COR-L47 (cell line): ENCODE results near the gene AIG1.

Experiments
- DNase-seq: peaks from one replicate; lab custom pipeline; 2025; lab: John Stamatoyannopoulos, UW

Gene AIG1

DNA sequence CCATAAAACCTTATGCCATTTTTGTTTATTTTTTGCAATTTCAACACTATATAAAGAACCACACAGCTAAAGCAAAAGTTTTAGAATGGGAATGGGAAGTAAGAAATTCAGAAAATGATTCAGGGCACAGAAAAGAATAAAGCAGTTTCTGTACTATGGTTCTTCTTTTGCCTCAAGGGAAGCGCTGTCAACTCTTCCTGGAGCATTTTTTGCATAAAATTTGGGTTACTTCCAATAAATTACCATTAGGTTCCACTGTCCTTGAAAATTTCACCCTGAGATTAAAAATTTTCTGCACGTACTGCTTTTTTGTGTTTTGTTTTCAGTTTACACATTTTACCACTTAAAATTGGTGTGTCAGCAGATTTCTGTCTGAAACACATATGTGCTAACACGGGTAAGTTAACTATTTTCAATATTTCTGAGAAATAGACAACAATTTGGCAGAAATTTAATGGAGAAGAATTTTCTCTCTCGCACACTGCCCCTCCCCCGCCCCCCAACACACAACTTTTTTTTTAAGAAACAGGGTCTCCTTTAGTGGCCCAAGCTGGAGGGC lies 310.2 kb downstream of the AIG1 start:
- no peak for DNase-seq

GRCh38 chr6:143372199-143372882 lies 311.7 kb downstream of the AIG1 start:
- no peak for DNase-seq

GRCh38 chr6:143374014-143374413 lies 313.3 kb downstream of the AIG1 start:
- DNase-seq: no peak

GRCh38 chr6:143375022-143375585 lies 314.4 kb downstream of the AIG1 start:
- DNase-seq: no peak

DNA sequence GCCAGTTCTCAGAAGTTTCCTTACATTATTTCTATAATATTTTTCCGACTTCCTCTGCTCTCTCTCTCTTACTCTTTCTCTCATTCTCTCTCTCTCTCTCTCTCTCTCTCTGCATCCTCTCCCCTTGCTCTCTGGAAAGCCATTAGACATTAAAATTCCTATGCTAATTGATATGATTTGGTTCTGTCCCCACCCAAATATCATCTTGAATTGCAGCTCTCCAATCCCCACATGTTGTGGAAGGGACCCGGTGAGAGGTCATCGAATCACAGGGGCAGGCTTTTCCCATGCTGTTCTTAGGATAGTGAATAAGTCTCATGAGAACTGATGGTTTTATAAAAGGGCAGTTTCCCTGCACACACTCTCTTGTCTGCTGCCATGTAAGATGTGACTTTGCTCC lies 315.7 kb downstream of the AIG1 start:
- DNase-seq: no peak

DNA sequence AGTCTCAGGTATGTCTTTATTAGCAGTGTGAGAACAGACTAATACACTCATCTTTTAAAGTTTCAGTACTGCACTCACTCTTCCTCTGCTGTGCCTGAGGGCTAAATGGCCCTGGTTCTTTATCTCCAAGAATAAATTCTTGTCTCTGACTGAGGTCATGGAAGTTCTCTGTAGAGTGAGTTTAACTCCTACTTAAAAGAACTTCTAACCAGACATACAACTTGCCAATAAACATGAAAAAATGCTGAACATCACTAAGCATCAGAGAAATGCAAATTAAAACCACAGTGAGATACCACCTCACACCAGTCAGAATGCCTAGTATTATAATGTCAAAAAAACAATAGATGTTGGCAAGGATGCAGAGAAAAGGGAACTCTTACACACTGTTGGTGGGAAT lies 316.2 kb downstream of the AIG1 start:
- DNase-seq: no peak

DNA sequence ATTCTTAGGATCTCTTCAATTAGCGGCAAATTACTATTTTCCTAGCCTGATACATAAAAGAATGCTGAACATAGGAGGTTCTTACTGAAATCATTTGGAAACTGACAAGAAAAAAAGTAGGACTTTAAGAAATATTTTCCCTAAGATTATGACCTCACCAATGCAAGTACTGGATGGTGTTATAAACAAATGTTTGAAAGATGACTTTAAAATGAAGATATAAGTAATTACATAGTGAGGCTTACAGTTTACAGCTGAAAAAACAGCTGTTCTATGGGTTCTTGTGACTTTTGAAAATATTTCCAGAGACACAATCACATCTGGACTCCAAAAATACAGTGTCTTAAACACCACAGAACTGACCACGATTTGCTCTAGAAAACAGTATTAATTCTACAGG lies 324.9 kb downstream of the AIG1 start:
- DNase-seq: no peak

- no peak for DNase-seq
Measured at GRCh38 chr6:143390278-143390677, 329.6 kb downstream of the AIG1 start.
